Measurements from ENCODE around the gene MARCKSL1. TPM values are rescaled to one million over a fixed set of nuclear protein-coding genes. Genes with fewer than 3 reads are reported as not detected.
A peak's percentile ranks its signal among the peaks of the same experiment; 100 is the strongest.

Gene MARCKSL1
- polyA plus RNA-seq, 1 donor from 2014 or later: 694 TPM

- Histone ChIP-seq H3K79me2 (replicated peaks; ENCODE audit: insufficient read depth, low read length) (no peaks in the 10 kb centered on the region), H3K4me3 (ENCODE audit: low read length) (peak overlapping the region; percentile 72), H3F3A (ENCODE audit: insufficient read depth, low read length, poor library complexity, severe bottlenecking) (no peaks in the 10 kb centered on the region), H3K9ac (ENCODE audit: low read length) (peak overlapping the region; percentile 78), H3K27ac (ENCODE audit: low read length) (peak overlapping the region; percentile 64), H3K9me3 (ENCODE audit: low read length) (no peaks in the 10 kb centered on the region), H3K9me2 (ENCODE audit: insufficient read depth, low read length) (no peaks in the 10 kb centered on the region), H2AFZ (ENCODE audit: low read depth, low read length) (peak overlapping the region; percentile 24), H3K36me3 (ENCODE audit: insufficient read depth, low read length) (no peaks in the 10 kb centered on the region), H4K20me1 (ENCODE audit: insufficient read depth) (no peaks in the 10 kb centered on the region), H3K4me2 (ENCODE audit: low read length) (peak overlapping the region; percentile 64), H3K27me3 (ENCODE audit: insufficient read depth, low read depth, low read length) (no peaks in the 10 kb centered on the region)
- TF ChIP-seq SMC3 (conservative IDR thresholded peaks at IDR 0.05; ENCODE audit: poor library complexity): peak; percentile 51
- no peak for TF ChIP-seq EP300 (conservative IDR thresholded peaks at IDR 0.05; ENCODE audit: poor library complexity, severe bottlenecking)
- peak; percentile 73 for TF ChIP-seq MXI1 (conservative IDR thresholded peaks at IDR 0.05; ENCODE audit: poor library complexity, severe bottlenecking)
- no peak for TF ChIP-seq EZH2 (IDR thresholded peaks at IDR 0.05; ENCODE audit: borderline replicate concordance, insufficient read depth, low read length, poor library complexity, severe bottlenecking)
- peak; percentile 94 for TF ChIP-seq POLR2AphosphoS5 (IDR thresholded peaks at IDR 0.05)
- TF ChIP-seq TAF1 (IDR thresholded peaks at IDR 0.05; ENCODE audit: low read depth): no peak
- no peak for TF ChIP-seq REST (IDR thresholded peaks at IDR 0.05; ENCODE audit: borderline replicate concordance)
- TF ChIP-seq RAD21 (conservative IDR thresholded peaks at IDR 0.05): peak; percentile 34
- TF ChIP-seq CTCF (IDR thresholded peaks at IDR 0.05; ENCODE audit: poor library complexity, severe bottlenecking): no peak
Observed at GRCh38 chr1:32351399-32352238, 15.6 kb upstream of the MARCKSL1 start.

- H3F3A ChIP-seq (ENCODE audit: insufficient read depth, low read length, poor library complexity, severe bottlenecking): no peaks in the 10 kb centered on the region
- H3K4me2 ChIP-seq (ENCODE audit: low read length): no peak overlapping the region
- H3K4me3 ChIP-seq (ENCODE audit: low read length): peak overlapping the region; percentile 72
- peak overlapping the region; percentile 78 for H3K9ac ChIP-seq (ENCODE audit: low read length)
- no peaks in the 10 kb centered on the region for H3K9me2 ChIP-seq (ENCODE audit: insufficient read depth, low read length)
- no peaks in the 10 kb centered on the region for H3K27me3 ChIP-seq (ENCODE audit: insufficient read depth, low read depth, low read length)
- no peak overlapping the region for H2AFZ ChIP-seq (ENCODE audit: low read depth, low read length)
- H3K79me2 ChIP-seq (replicated peaks; ENCODE audit: insufficient read depth, low read length): no peaks in the 10 kb centered on the region
- peak overlapping the region; percentile 64 for H3K27ac ChIP-seq (ENCODE audit: low read length)
- peak; percentile 63 for TF ChIP-seq CTCF (IDR thresholded peaks at IDR 0.05; ENCODE audit: poor library complexity, severe bottlenecking)
- TF ChIP-seq TAF1 (IDR thresholded peaks at IDR 0.05; ENCODE audit: low read depth): no peak
- TF ChIP-seq REST (IDR thresholded peaks at IDR 0.05; ENCODE audit: borderline replicate concordance): peak; percentile 34
- H3K9me3 ChIP-seq (ENCODE audit: low read length): no peaks in the 10 kb centered on the region
- no peaks in the 10 kb centered on the region for H4K20me1 ChIP-seq (ENCODE audit: insufficient read depth)
- no peaks in the 10 kb centered on the region for H3K36me3 ChIP-seq (ENCODE audit: insufficient read depth, low read length)
Observed at GRCh38 chr1:32350785-32351398, 14.9 kb upstream of the MARCKSL1 start.
